ENCODE measurements around the gene RAP1A.

The RAP1A gene

GRCh38 chr1:111720977-111721786, 101.6 kb downstream of the RAP1A start:
- no peaks in the 10 kb centered on the region; the same call in 1 of the 2 replicates for H3K36me3 ChIP-seq (ENCODE audit: control insufficient read depth, insufficient read depth, low read length)
- no peak overlapping the region for H3K4me3 ChIP-seq (replicated peaks; ENCODE audit: low read depth, low read length)
- no peaks in the 10 kb centered on the region for H3K27me3 ChIP-seq (replicated peaks; ENCODE audit: control insufficient read depth, insufficient read depth, low read length)
- no peak for TF ChIP-seq CTCF (IDR thresholded peaks at IDR 0.05; ENCODE audit: insufficient read depth, low read length, poor library complexity, severe bottlenecking)
- no peak for DNase-seq (ENCODE audit: extremely low read depth, insufficient read length)

GRCh38 chr1:111723091-111723806, 103.7 kb downstream of the RAP1A start:
- H3K4me3 ChIP-seq (replicated peaks; ENCODE audit: low read depth, low read length): no peak overlapping the region
- DNase-seq (ENCODE audit: extremely low read depth, insufficient read length): no peak
- H3K36me3 ChIP-seq (ENCODE audit: control insufficient read depth, insufficient read depth, low read length): peaks cover 7% of the 10 kb centered on the region
- H3K27me3 ChIP-seq (replicated peaks; ENCODE audit: control insufficient read depth, insufficient read depth, low read length): no peaks in the 10 kb centered on the region
- TF ChIP-seq CTCF (IDR thresholded peaks at IDR 0.05; ENCODE audit: insufficient read depth, low read length, poor library complexity, severe bottlenecking): no peak

GRCh38 chr1:111723871-111724270, 104.3 kb downstream of the RAP1A start:
- no peak for DNase-seq (ENCODE audit: extremely low read depth, insufficient read length)
- Histone ChIP-seq H3K4me3 (replicated peaks; ENCODE audit: low read depth, low read length) (no peak overlapping the region), H3K27me3 (replicated peaks; ENCODE audit: control insufficient read depth, insufficient read depth, low read length) (no peaks in the 10 kb centered on the region), H3K36me3 (ENCODE audit: control insufficient read depth, insufficient read depth, low read length) (peaks cover 7% of the 10 kb centered on the region)
- TF ChIP-seq CTCF (IDR thresholded peaks at IDR 0.05; ENCODE audit: insufficient read depth, low read length, poor library complexity, severe bottlenecking): no peak

- no peak overlapping the region for H3K4me3 ChIP-seq (replicated peaks; ENCODE audit: low read depth, low read length)
- H3K27me3 ChIP-seq (replicated peaks; ENCODE audit: control insufficient read depth, insufficient read depth, low read length): no peaks in the 10 kb centered on the region
- no peak for TF ChIP-seq CTCF (IDR thresholded peaks at IDR 0.05; ENCODE audit: insufficient read depth, low read length, poor library complexity, severe bottlenecking)
- H3K36me3 ChIP-seq (ENCODE audit: control insufficient read depth, insufficient read depth, low read length): peaks cover 7% of the 10 kb centered on the region
- DNase-seq (ENCODE audit: extremely low read depth, insufficient read length): no peak
These were observed 105.6 kb downstream of the RAP1A start for GRCh38 chr1:111725192-111725591.

GRCh38 chr1:111727056-111727455, 107.5 kb downstream of the RAP1A start:
- Histone ChIP-seq H3K36me3 (ENCODE audit: control insufficient read depth, insufficient read depth, low read length) (peaks cover 9% of the 10 kb centered on the region), H3K4me3 (replicated peaks; ENCODE audit: low read depth, low read length) (no peak overlapping the region), H3K27me3 (replicated peaks; ENCODE audit: control insufficient read depth, insufficient read depth, low read length) (no peaks in the 10 kb centered on the region)
- no peak for TF ChIP-seq CTCF (IDR thresholded peaks at IDR 0.05; ENCODE audit: insufficient read depth, low read length, poor library complexity, severe bottlenecking)
- no peak for DNase-seq (ENCODE audit: extremely low read depth, insufficient read length)
